K562 (cell line): Measurements from ENCODE around the gene ITPRIPL2. TPM values are rescaled to one million over a fixed set of nuclear protein-coding genes. Genes with fewer than 3 reads are reported as not detected.

Experiments
- ATAC-seq: fragments of 200-7000 bp; cut with Tn5 transposase; 3 replicates; pipeline ENCODE4 v1.9.1; 2020; ENCODE audit warnings: moderate library complexity
- BruUV-seq: library from RNA; stranded (reverse); fragments of 400-500 nt; replicated peaks from 2 replicates; lab custom pipeline; 2021; lab: Mats Ljungman, UMichigan
- CTCF ChIA-PET: fragments of 300-600 bp; formaldehyde crosslinking; extraction: SDS; loops from one replicate; lab custom pipeline; 2021; ENCODE audit warnings: low intra/inter-chr PET ratio; lab: Yijun Ruan, JAX
- POLR2A ChIA-PET: fragments of 300-600, 350-650 bp; sonication (Branson Sonifier 250); formaldehyde crosslinking; extraction: SDS; loops from one replicate; lab custom pipeline; 2021; ENCODE audit warnings: antibody characterized with exemption, inconsistent platforms; lab: Yijun Ruan, JAX
- DNase-seq, 4 experiments: peaks; one replicate each; pipeline versions ENCODE4 v3.0.0 to v3.0.0-alpha.2; 2011 to 2018; ENCODE audit warnings: low spot score in 3 of 4, mixed read lengths in 3 of 4; ENCODE audit errors: extremely low read depth in 1 of 4
- FAIRE-seq: peaks from 2 replicates; lab custom pipeline; 2011; peaks lifted over from hg19 to GRCh38; lab: Jason Lieb, UNC
- H2AFZ ChIP-seq: 2 replicates; pipeline ENCODE4 v1.6.0; 2011; ENCODE audit warnings: low read depth, low read length, control low read depth, inconsistent platforms
- H3K27ac ChIP-seq: fragments of 200-600 bp; 3 replicates; pipeline ENCODE4 v1.8.0; 2011; ENCODE audit warnings: low read depth, mild to moderate bottlenecking, control low read depth, inconsistent platforms, low read length, moderate library complexity, mixed read lengths; ENCODE audit errors: extremely low read depth
- H3K27me3 ChIP-seq, 2 experiments: fragments of 300-600 bp in 1 of 2; 2 replicates in 1 of 2; 3 replicates in 1 of 2; pipeline versions ENCODE4 v1.6.0 to v1.8.0; 2011; ENCODE audit warnings: inconsistent platforms in 2 of 2, low read length in 2 of 2, mild to moderate bottlenecking in 1 of 2, mixed read lengths in 1 of 2, moderate library complexity in 1 of 2; ENCODE audit not compliant: control insufficient read depth in 2 of 2, insufficient read depth in 2 of 2
- H3K36me3 ChIP-seq: fragments of 300-600 bp; 3 replicates; pipeline ENCODE4 v1.8.0; 2011; ENCODE audit warnings: mild to moderate bottlenecking, low read length, inconsistent platforms; ENCODE audit not compliant: control insufficient read depth, insufficient read depth
- H3K4me1 ChIP-seq, 2 experiments: fragments of 200-600 bp in 1 of 2; replicated peaks in 1 of 2; 2 replicates in 1 of 2; 3 replicates in 1 of 2; pipeline versions ENCODE4 v1.5.1 to v1.8.0; 2011; ENCODE audit warnings: inconsistent platforms in 2 of 2, low read length in 2 of 2, mild to moderate bottlenecking in 1 of 2, mixed read lengths in 1 of 2, moderate library complexity in 1 of 2; ENCODE audit not compliant: control insufficient read depth in 2 of 2, insufficient read depth in 2 of 2
- H3K4me2 ChIP-seq: 2 replicates; pipeline ENCODE4 v1.6.1; 2011; ENCODE audit warnings: low read length, control low read depth, inconsistent platforms, mixed read lengths; ENCODE audit not compliant: insufficient read depth
- H3K4me3 ChIP-seq: fragments of 200-600 bp; sonication (generic), shearing (Covaris generic); 2 replicates; pipeline ENCODE4 v1.5.1; 2016; ENCODE audit warnings: control low read depth, inconsistent platforms
- H3K79me2 ChIP-seq: fragments of 200-600 bp; 3 replicates; pipeline ENCODE4 v1.8.0; 2011; ENCODE audit warnings: low read length, inconsistent platforms; ENCODE audit not compliant: control insufficient read depth, insufficient read depth
- H3K9ac ChIP-seq, 2 experiments: 2 replicates each; pipeline versions ENCODE4 v1.6.0 to v1.6.1; 2011; ENCODE audit warnings: low read depth in 2 of 2, low read length in 2 of 2, control low read depth in 1 of 2, inconsistent platforms in 1 of 2, mild to moderate bottlenecking in 1 of 2, mixed read lengths in 1 of 2; ENCODE audit not compliant: insufficient read depth in 1 of 2
- H3K9me1 ChIP-seq: one replicate; pipeline ENCODE4 v1.6.0; 2011; ENCODE audit warnings: inconsistent platforms, mild to moderate bottlenecking, low read length, moderate library complexity; ENCODE audit not compliant: control insufficient read depth, insufficient read depth
- H3K9me3 ChIP-seq: replicated peaks from 2 replicates; pipeline ENCODE4 v1.5.1; 2011; ENCODE audit warnings: low read depth, low read length, inconsistent platforms; ENCODE audit not compliant: control insufficient read depth, insufficient read depth
- H4K20me1 ChIP-seq: replicated peaks from 2 replicates; pipeline ENCODE4 v1.6.1; 2011; ENCODE audit warnings: low read length, inconsistent platforms, mixed read lengths; ENCODE audit not compliant: control insufficient read depth, insufficient read depth
- RBM25 ChIP-seq: fragments of 200-400 bp; formaldehyde crosslinking; IDR thresholded peaks from 2 replicates; pipeline ENCODE4 v1.6.1; 2018; ENCODE audit warnings: low read length, low read depth, moderate library complexity; ENCODE audit not compliant: severe bottlenecking
- WGBS: fragments of 100-300 bp; shearing (Covaris generic); methylation state at CpG from one replicate; pipeline ENCODE4 v1.1.6; 2016; ENCODE audit warnings: low coverage, mixed read lengths; ENCODE audit not compliant: insufficient coverage; ENCODE audit errors: missing lambda C conversion rate; 5-methylcytosine and 5-hydroxymethylcytosine counted together
- in situ Hi-C: fragments of 300-500 bp; cut with MboI; formaldehyde crosslinking; loops from 4 replicates; pipeline ENCODE4 v1.15.0; 2018; ENCODE audit warnings: inconsistent platforms, mixed read lengths
- intact Hi-C: fragments of 100-400 bp; cut with micrococcal nuclease; formaldehyde crosslinking; loops from 2 replicates; pipeline ENCODE4 v1.14.2; 2022
- polyA plus RNA-seq, 8 experiments: library from polyadenylated mRNA; depleted of rRNA in 4 of 8; stranded (reverse) in 5 of 8; unstranded in 3 of 8; fragments of >200 nt; fragmentation: Nextera tagmentation in 2 of 8; fragmentation: Illumina TruSeq in 1 of 8; extraction: Ambion mirVana in 2 of 8; extraction: Trizol in 1 of 8; gene quantifications; 2 replicates each; pipeline versions ENCODE4 v1.2.1 to v1.2.3, GENCODE V29; 2011 to 2014; ENCODE audit warnings: inconsistent platforms in 1 of 8, missing spikeins in 1 of 8
- total RNA-seq, 7 experiments: library from RNA; depleted of rRNA in 6 of 7; stranded (reverse); fragments of >200 nt in 6 of 7; fragmentation: Illumina TruSeq in 2 of 7; extraction: Trizol in 2 of 7; gene quantifications; 2 replicates each; pipeline versions ENCODE4 v1.2.1 to v1.2.3, GENCODE V29; 2011 to 2021; ENCODE audit warnings: low replicate concordance in 1 of 7
- TF ChIP-seq, protein P1 (sequence below), 2 experiments: fragments of 450-650 bp in 1 of 2; sonication (generic) in 1 of 2; formaldehyde crosslinking in 1 of 2; IDR thresholded peaks in 1 of 2; conservative IDR thresholded peaks in 1 of 2; 2 replicates each; pipeline versions ENCODE4 v1.6.1 to v1.8.1; 2016 to 2023; ENCODE audit warnings: mild to moderate bottlenecking in 2 of 2, moderate library complexity in 2 of 2, inconsistent platforms in 1 of 2, missing genetic modification reagents in 1 of 2
- TF ChIP-seq, protein P2 (sequence below): fragments of 450-650 bp; IDR thresholded peaks from 2 replicates; pipeline ENCODE4 v1.6.1; 2016

The ITPRIPL2 gene
- total and polyA plus RNA-seq, 9 of the 15 experiments (the other 6 are each of a cell fraction or from before 2014, with no cell fraction given): 0.04 to 2.2 (median 0.58) TPM

DNA sequence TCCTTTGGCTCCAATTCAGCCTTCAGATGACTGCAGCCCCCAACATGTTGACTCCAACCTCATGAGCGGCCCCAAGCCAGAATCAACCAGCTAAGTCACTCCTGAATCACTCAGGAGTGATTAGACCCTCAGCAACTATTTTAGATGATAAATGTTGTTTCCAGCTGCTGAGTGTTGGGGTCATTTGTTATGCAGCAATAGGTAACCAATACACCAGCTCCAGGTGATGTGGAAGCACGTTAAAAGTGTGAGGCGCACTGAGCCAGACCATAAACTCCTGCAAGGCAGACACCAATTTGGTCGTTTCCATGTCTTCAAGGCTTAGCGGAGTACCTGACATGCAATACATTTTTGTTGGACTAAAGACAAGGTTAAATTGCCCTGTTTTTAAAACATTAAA, 28.9 kb upstream of the ITPRIPL2 start:
- FAIRE-seq (no peak), ATAC-seq (no peak), DNase-seq (no peak)
- TF ChIP-seq, protein P1, sequence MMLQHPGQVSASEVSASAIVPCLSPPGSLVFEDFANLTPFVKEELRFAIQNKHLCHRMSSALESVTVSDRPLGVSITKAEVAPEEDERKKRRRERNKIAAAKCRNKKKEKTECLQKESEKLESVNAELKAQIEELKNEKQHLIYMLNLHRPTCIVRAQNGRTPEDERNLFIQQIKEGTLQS (IDR thresholded peaks at IDR 0.05): no peak
- TF ChIP-seq, protein P1 (CRISPR knock-in tag; conservative IDR thresholded peaks at IDR 0.05): no peak
- TF ChIP-seq, protein P2, sequence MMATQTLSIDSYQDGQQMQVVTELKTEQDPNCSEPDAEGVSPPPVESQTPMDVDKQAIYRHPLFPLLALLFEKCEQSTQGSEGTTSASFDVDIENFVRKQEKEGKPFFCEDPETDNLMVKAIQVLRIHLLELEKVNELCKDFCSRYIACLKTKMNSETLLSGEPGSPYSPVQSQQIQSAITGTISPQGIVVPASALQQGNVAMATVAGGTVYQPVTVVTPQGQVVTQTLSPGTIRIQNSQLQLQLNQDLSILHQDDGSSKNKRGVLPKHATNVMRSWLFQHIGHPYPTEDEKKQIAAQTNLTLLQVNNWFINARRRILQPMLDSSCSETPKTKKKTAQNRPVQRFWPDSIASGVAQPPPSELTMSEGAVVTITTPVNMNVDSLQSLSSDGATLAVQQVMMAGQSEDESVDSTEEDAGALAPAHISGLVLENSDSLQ: no peak
- peak; percentile 15 for TF ChIP-seq RBM25
- Histone ChIP-seq H3K4me2 (no peak overlapping the region), H3K9me3 (no peaks in the 10 kb centered on the region), H4K20me1 (no peaks in the 10 kb centered on the region), H2AFZ (no peak overlapping the region), H3K27me3 (no peaks in the 10 kb centered on the region), H3K79me2 (no peaks in the 10 kb centered on the region), H3K9ac (no peak overlapping the region), H3K36me3 (no peaks in the 10 kb centered on the region), H3K27ac (no peak overlapping the region), H3K9me1 (no peaks in the 10 kb centered on the region), H3K4me3 (no peak overlapping the region), H3K4me1 (peaks cover 10 to 13% of the 10 kb centered on the region in 2 experiments; a peak in 4 of 5 replicates)
- intact Hi-C loops (loop anchor here (5.0 kb wide), 1 partner anchor 103 kb away; the partner anchor contains the start of gene TMC7), in situ Hi-C loops (loop anchor here (5.0 to 10.0 kb wide), 2 partner anchors 292 to 430 kb away; no protein-coding TSS in a partner anchor)
- WGBS: 56% methylated on average over 5 of the region's 5 CpGs
- CTCF ChIA-PET: interaction anchor here (2.7 kb wide), 1 partner anchor 291 kb away, joined by 29 read pairs; no protein-coding TSS in a partner anchor
- POLR2A ChIA-PET: interaction anchor here (0.8 to 1.8 kb wide), 2 partner anchors 12 to 97 kb away, joined by 3 to 4 read pairs; no protein-coding TSS in a partner anchor
- BruUV-seq: no TSS peak
